K562 (cell line): ENCODE data around the gene RCC1. TPM values are rescaled to one million over a fixed set of nuclear protein-coding genes. Genes with fewer than 3 reads are reported as not detected.

Experiments
- ATAC-seq: fragments of 200-7000 bp; cut with Tn5 transposase; 3 replicates; pipeline ENCODE4 v1.9.1; 2020; ENCODE audit warnings: moderate library complexity
- BruUV-seq: library from RNA; stranded (reverse); fragments of 400-500 nt; replicated peaks from 2 replicates; lab custom pipeline; 2021; lab: Mats Ljungman, UMichigan
- CTCF ChIA-PET: fragments of 300-600 bp; formaldehyde crosslinking; extraction: SDS; loops from one replicate; lab custom pipeline; 2021; ENCODE audit warnings: low intra/inter-chr PET ratio; lab: Yijun Ruan, JAX
- POLR2A ChIA-PET: fragments of 300-600, 350-650 bp; sonication (Branson Sonifier 250); formaldehyde crosslinking; extraction: SDS; loops from one replicate; lab custom pipeline; 2021; ENCODE audit warnings: antibody characterized with exemption, inconsistent platforms; lab: Yijun Ruan, JAX
- DNase-seq, 4 experiments: peaks; one replicate each; pipeline versions ENCODE4 v3.0.0 to v3.0.0-alpha.2; 2011 to 2018; ENCODE audit warnings: low spot score in 3 of 4, mixed read lengths in 3 of 4; ENCODE audit errors: extremely low read depth in 1 of 4
- FAIRE-seq: peaks from 2 replicates; lab custom pipeline; 2011; peaks lifted over from hg19 to GRCh38; lab: Jason Lieb, UNC
- H2AFZ ChIP-seq: 2 replicates; pipeline ENCODE4 v1.6.0; 2011; ENCODE audit warnings: low read depth, low read length, control low read depth, inconsistent platforms
- H3K27ac ChIP-seq: fragments of 200-600 bp; 3 replicates; pipeline ENCODE4 v1.8.0; 2011; ENCODE audit warnings: low read depth, mild to moderate bottlenecking, control low read depth, inconsistent platforms, low read length, moderate library complexity, mixed read lengths; ENCODE audit errors: extremely low read depth
- H3K27me3 ChIP-seq, 2 experiments: fragments of 300-600 bp in 1 of 2; 2 replicates in 1 of 2; 3 replicates in 1 of 2; pipeline versions ENCODE4 v1.6.0 to v1.8.0; 2011; ENCODE audit warnings: inconsistent platforms in 2 of 2, low read length in 2 of 2, mild to moderate bottlenecking in 1 of 2, mixed read lengths in 1 of 2, moderate library complexity in 1 of 2; ENCODE audit not compliant: control insufficient read depth in 2 of 2, insufficient read depth in 2 of 2
- H3K36me3 ChIP-seq: fragments of 300-600 bp; 3 replicates; pipeline ENCODE4 v1.8.0; 2011; ENCODE audit warnings: mild to moderate bottlenecking, low read length, inconsistent platforms; ENCODE audit not compliant: control insufficient read depth, insufficient read depth
- H3K4me1 ChIP-seq, 2 experiments: fragments of 200-600 bp in 1 of 2; replicated peaks in 1 of 2; 2 replicates in 1 of 2; 3 replicates in 1 of 2; pipeline versions ENCODE4 v1.5.1 to v1.8.0; 2011; ENCODE audit warnings: inconsistent platforms in 2 of 2, low read length in 2 of 2, mild to moderate bottlenecking in 1 of 2, mixed read lengths in 1 of 2, moderate library complexity in 1 of 2; ENCODE audit not compliant: control insufficient read depth in 2 of 2, insufficient read depth in 2 of 2
- H3K4me2 ChIP-seq: 2 replicates; pipeline ENCODE4 v1.6.1; 2011; ENCODE audit warnings: low read length, control low read depth, inconsistent platforms, mixed read lengths; ENCODE audit not compliant: insufficient read depth
- H3K4me3 ChIP-seq: fragments of 200-600 bp; sonication (generic), shearing (Covaris generic); 2 replicates; pipeline ENCODE4 v1.5.1; 2016; ENCODE audit warnings: control low read depth, inconsistent platforms
- H3K79me2 ChIP-seq: fragments of 200-600 bp; 3 replicates; pipeline ENCODE4 v1.8.0; 2011; ENCODE audit warnings: low read length, inconsistent platforms; ENCODE audit not compliant: control insufficient read depth, insufficient read depth
- H3K9ac ChIP-seq, 2 experiments: 2 replicates each; pipeline versions ENCODE4 v1.6.0 to v1.6.1; 2011; ENCODE audit warnings: low read depth in 2 of 2, low read length in 2 of 2, control low read depth in 1 of 2, inconsistent platforms in 1 of 2, mild to moderate bottlenecking in 1 of 2, mixed read lengths in 1 of 2; ENCODE audit not compliant: insufficient read depth in 1 of 2
- H3K9me1 ChIP-seq: one replicate; pipeline ENCODE4 v1.6.0; 2011; ENCODE audit warnings: inconsistent platforms, mild to moderate bottlenecking, low read length, moderate library complexity; ENCODE audit not compliant: control insufficient read depth, insufficient read depth
- H3K9me3 ChIP-seq: replicated peaks from 2 replicates; pipeline ENCODE4 v1.5.1; 2011; ENCODE audit warnings: low read depth, low read length, inconsistent platforms; ENCODE audit not compliant: control insufficient read depth, insufficient read depth
- H4K20me1 ChIP-seq: replicated peaks from 2 replicates; pipeline ENCODE4 v1.6.1; 2011; ENCODE audit warnings: low read length, inconsistent platforms, mixed read lengths; ENCODE audit not compliant: control insufficient read depth, insufficient read depth
- E2F4 ChIP-seq: sonication (generic); formaldehyde crosslinking; IDR thresholded peaks from 2 replicates; pipeline ENCODE4 v1.8.0; 2022; ENCODE audit warnings: mild to moderate bottlenecking, low read depth, missing genetic modification reagents
- IFI16 ChIP-seq: fragments of 250-450 bp; sonication (Bioruptor Pico); IDR thresholded peaks from 2 replicates; pipeline ENCODE4 v2.1.2; 2022; ENCODE audit warnings: mild to moderate bottlenecking, inconsistent platforms
- KDM5B ChIP-seq: fragments of 200-600 bp; sonication (generic); IDR thresholded peaks from 2 replicates; pipeline ENCODE4 v1.6.1; 2012; ENCODE audit warnings: low read depth, mild to moderate bottlenecking, moderate library complexity, low read length, control low read depth, inconsistent platforms; ENCODE audit not compliant: insufficient replicate concordance
- NR2C2 ChIP-seq, 2 experiments: fragments of 200-800 bp in 1 of 2; sonication (Bioruptor generic) in 1 of 2; sonication (generic) in 1 of 2; formaldehyde crosslinking in 1 of 2; IDR thresholded peaks; 2 replicates each; pipeline versions ENCODE4 v1.6.1 to v1.8.0; 2016 to 2022; ENCODE audit warnings: mild to moderate bottlenecking in 1 of 2, missing compliant biosample characterization in 1 of 2, missing genetic modification characterization in 1 of 2, missing genetic modification reagents in 1 of 2
- RBM22 ChIP-seq: fragments of 200-400 bp; formaldehyde crosslinking; IDR thresholded peaks from 2 replicates; pipeline ENCODE4 v1.6.1; 2018; ENCODE audit warnings: low read length, low read depth; ENCODE audit not compliant: poor library complexity, severe bottlenecking
- ZFX ChIP-seq: sonication (generic); formaldehyde crosslinking; IDR thresholded peaks from 2 replicates; pipeline ENCODE4 v1.8.0; 2022; ENCODE audit warnings: mild to moderate bottlenecking, missing genetic modification reagents, moderate library complexity
- WGBS: fragments of 100-300 bp; shearing (Covaris generic); methylation state at CpG from one replicate; pipeline ENCODE4 v1.1.6; 2016; ENCODE audit warnings: low coverage, mixed read lengths; ENCODE audit not compliant: insufficient coverage; ENCODE audit errors: missing lambda C conversion rate; 5-methylcytosine and 5-hydroxymethylcytosine counted together
- in situ Hi-C: fragments of 300-500 bp; cut with MboI; formaldehyde crosslinking; loops from 4 replicates; pipeline ENCODE4 v1.15.0; 2018; ENCODE audit warnings: inconsistent platforms, mixed read lengths
- intact Hi-C: fragments of 100-400 bp; cut with micrococcal nuclease; formaldehyde crosslinking; loops from 2 replicates; pipeline ENCODE4 v1.14.2; 2022
- polyA plus RNA-seq, 8 experiments: library from polyadenylated mRNA; depleted of rRNA in 4 of 8; stranded (reverse) in 5 of 8; unstranded in 3 of 8; fragments of >200 nt; fragmentation: Nextera tagmentation in 2 of 8; fragmentation: Illumina TruSeq in 1 of 8; extraction: Ambion mirVana in 2 of 8; extraction: Trizol in 1 of 8; gene quantifications; 2 replicates each; pipeline versions ENCODE4 v1.2.1 to v1.2.3, GENCODE V29; 2011 to 2014; ENCODE audit warnings: inconsistent platforms in 1 of 8, missing spikeins in 1 of 8
- total RNA-seq, 7 experiments: library from RNA; depleted of rRNA in 6 of 7; stranded (reverse); fragments of >200 nt in 6 of 7; fragmentation: Illumina TruSeq in 2 of 7; extraction: Trizol in 2 of 7; gene quantifications; 2 replicates each; pipeline versions ENCODE4 v1.2.1 to v1.2.3, GENCODE V29; 2011 to 2021; ENCODE audit warnings: low replicate concordance in 1 of 7
- TF ChIP-seq, protein P1 (sequence below): sonication (generic); formaldehyde crosslinking; IDR thresholded peaks from 2 replicates; pipeline ENCODE4 v1.8.0; 2022; ENCODE audit warnings: mild to moderate bottlenecking, missing genetic modification reagents

RCC1 gene
- total and polyA plus RNA-seq, 9 of the 15 experiments (the other 6 are each of a cell fraction or from before 2014, with no cell fraction given), result 16.4 to 202 (median 107) TPM

GRCh38 chr1:28535180-28535579, 29.3 kb downstream of the RCC1 start:
- Histone ChIP-seq H3K27me3 (no peaks in the 10 kb centered on the region), H3K9me1 (no peaks in the 10 kb centered on the region), H3K79me2 (no peaks in the 10 kb centered on the region), H3K9me3 (no peaks in the 10 kb centered on the region), H3K9ac (peak overlapping the region in 1 of 2 experiments; percentile 27; a peak in 1 of 4 replicates), H3K36me3 (peaks cover 86% of the 10 kb centered on the region), H3K27ac (no peak overlapping the region), H3K4me3 (no peak overlapping the region), H2AFZ (no peak overlapping the region), H4K20me1 (0 out of 2 replicates have a peak, but pooled peaks cover 3% of the 10 kb centered on the region), H3K4me1 (peaks cover 0 to 4% of the 10 kb centered on the region in 2 experiments; a peak in 1 of 5 replicates), H3K4me2 (no peak overlapping the region)
- 96% methylated on average over 6 of the region's 6 CpGs for WGBS
- no TSS peak for BruUV-seq
- intact Hi-C loops (no loop called here), in situ Hi-C loops (no loop called here)
- ChIA-PET POLR2A (interaction anchor here (0.6 to 1.5 kb wide), 3 partner anchors 10 to 28 kb away, joined by 3 to 7 read pairs (median 3); no protein-coding TSS in a partner anchor), CTCF (no interaction called here)
- 0 out of 2 replicates have a peak, but pooled peaks have one; percentile 55 for TF ChIP-seq E2F4 (CRISPR knock-in tag)
- TF ChIP-seq, protein P1, sequence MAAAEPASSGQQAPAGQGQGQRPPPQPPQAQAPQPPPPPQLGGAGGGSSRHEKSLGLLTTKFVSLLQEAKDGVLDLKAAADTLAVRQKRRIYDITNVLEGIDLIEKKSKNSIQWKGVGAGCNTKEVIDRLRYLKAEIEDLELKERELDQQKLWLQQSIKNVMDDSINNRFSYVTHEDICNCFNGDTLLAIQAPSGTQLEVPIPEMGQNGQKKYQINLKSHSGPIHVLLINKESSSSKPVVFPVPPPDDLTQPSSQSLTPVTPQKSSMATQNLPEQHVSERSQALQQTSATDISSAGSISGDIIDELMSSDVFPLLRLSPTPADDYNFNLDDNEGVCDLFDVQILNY, result no peak
- TF ChIP-seq RBM22, result no peak
- TF ChIP-seq NR2C2 (CRISPR knock-in tag; IDR thresholded peaks at IDR 0.05), result 0 out of 2 replicates have a peak, but pooled peaks have one; percentile 35
- no peak for TF ChIP-seq NR2C2 (tag; IDR thresholded peaks at IDR 0.05)
- TF ChIP-seq KDM5B, result no peak
- TF ChIP-seq IFI16 (CRISPR knock-in tag), result no peak
- TF ChIP-seq ZFX (CRISPR knock-in tag), result no peak
- FAIRE-seq (peak; percentile 71), DNase-seq (no peak), ATAC-seq (no peak)
